ENCODE measurements around the gene TBXA2R.
A peak's percentile ranks its signal among the peaks of the same experiment; 100 is the strongest.

TBXA2R gene

DNA sequence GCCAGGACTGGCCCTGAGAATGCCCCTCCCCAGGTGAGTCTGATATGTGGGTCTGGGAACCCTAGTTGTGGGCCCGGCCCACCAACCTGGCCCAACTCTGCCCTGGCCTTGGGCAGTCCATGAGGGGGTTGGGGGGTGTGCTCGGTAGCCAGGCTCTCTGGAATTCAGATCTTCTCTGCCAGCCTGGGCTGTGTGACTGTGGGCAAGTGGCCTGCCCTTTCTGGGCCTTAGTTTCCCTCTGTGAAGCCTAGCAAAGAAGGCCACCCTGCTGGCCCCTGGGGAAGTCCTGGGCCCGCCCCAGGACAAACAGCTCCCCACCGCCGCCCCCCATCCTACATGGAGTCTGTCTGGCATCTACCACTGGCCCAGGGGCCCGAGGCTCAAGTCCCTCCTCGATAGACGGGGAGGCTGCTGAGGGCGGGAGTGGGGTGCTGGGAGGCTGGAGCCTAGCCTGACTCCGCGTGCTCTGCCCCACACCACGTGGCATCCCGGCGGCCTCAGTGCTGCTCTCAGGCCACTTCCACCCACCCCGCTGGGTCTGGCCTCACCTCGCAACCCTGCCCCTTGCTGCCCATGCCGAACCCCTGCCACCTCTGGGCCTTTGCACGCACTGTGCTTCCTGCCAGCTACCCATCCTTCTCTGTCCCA lies 8.3 kb upstream of the TBXA2R start:
- Histone ChIP-seq H3K9ac (ENCODE audit: low read length) (no peak overlapping the region), H3K4me1 (ENCODE audit: control insufficient read depth, low read depth, low read length) (no peaks in the 10 kb centered on the region), H3K27me3 (ENCODE audit: control insufficient read depth, insufficient read depth, low read length) (no peaks in the 10 kb centered on the region), H3K27ac (ENCODE audit: low read length) (no peak overlapping the region), H3K4me3 (ENCODE audit: low read length) (no peak overlapping the region), H3K9me3 (ENCODE audit: control insufficient read depth, low read depth, low read length) (no peaks in the 10 kb centered on the region), H3K36me3 (ENCODE audit: control insufficient read depth, low read depth, low read length) (peaks cover 6% of the 10 kb centered on the region)

GRCh38 chr19:3613818-3614661 lies 7.4 kb upstream of the TBXA2R start:
- Histone ChIP-seq H3K9ac (ENCODE audit: low read length) (no peak overlapping the region), H3K36me3 (ENCODE audit: control insufficient read depth, low read depth, low read length) (peaks cover 6% of the 10 kb centered on the region), H3K9me3 (ENCODE audit: control insufficient read depth, low read depth, low read length) (no peaks in the 10 kb centered on the region), H3K4me1 (ENCODE audit: control insufficient read depth, low read depth, low read length) (no peaks in the 10 kb centered on the region), H3K4me3 (ENCODE audit: low read length) (no peak overlapping the region), H3K27ac (ENCODE audit: low read length) (no peak overlapping the region), H3K27me3 (ENCODE audit: control insufficient read depth, insufficient read depth, low read length) (no peaks in the 10 kb centered on the region)

GRCh38 chr19:3612901-3613741 lies 6.4 kb upstream of the TBXA2R start:
- Histone ChIP-seq H3K36me3 (ENCODE audit: control insufficient read depth, low read depth, low read length) (peaks cover 6% of the 10 kb centered on the region), H3K4me1 (ENCODE audit: control insufficient read depth, low read depth, low read length) (no peaks in the 10 kb centered on the region), H3K27ac (ENCODE audit: low read length) (no peak overlapping the region), H3K9ac (ENCODE audit: low read length) (no peak overlapping the region), H3K4me3 (ENCODE audit: low read length) (no peak overlapping the region), H3K9me3 (ENCODE audit: control insufficient read depth, low read depth, low read length) (no peaks in the 10 kb centered on the region), H3K27me3 (ENCODE audit: control insufficient read depth, insufficient read depth, low read length) (no peaks in the 10 kb centered on the region)

- H3K27ac ChIP-seq (ENCODE audit: low read length) = no peak overlapping the region
- peaks cover 6% of the 10 kb centered on the region for H3K36me3 ChIP-seq (ENCODE audit: control insufficient read depth, low read depth, low read length)
- H3K9ac ChIP-seq (ENCODE audit: low read length) = no peak overlapping the region
- no peaks in the 10 kb centered on the region for H3K9me3 ChIP-seq (ENCODE audit: control insufficient read depth, low read depth, low read length)
- no peaks in the 10 kb centered on the region for H3K4me1 ChIP-seq (ENCODE audit: control insufficient read depth, low read depth, low read length)
- H3K27me3 ChIP-seq (ENCODE audit: control insufficient read depth, insufficient read depth, low read length) = no peaks in the 10 kb centered on the region
- H3K4me3 ChIP-seq (ENCODE audit: low read length) = no peak overlapping the region
Measured at GRCh38 chr19:3612330-3612729, 5.7 kb upstream of the TBXA2R start.

- Histone ChIP-seq H3K36me3 (ENCODE audit: control insufficient read depth, low read depth, low read length) (peaks cover 6% of the 10 kb centered on the region), H3K4me1 (ENCODE audit: control insufficient read depth, low read depth, low read length) (no peaks in the 10 kb centered on the region), H3K4me3 (ENCODE audit: low read length) (no peak overlapping the region), H3K27me3 (ENCODE audit: control insufficient read depth, insufficient read depth, low read length) (no peaks in the 10 kb centered on the region), H3K9ac (ENCODE audit: low read length) (no peak overlapping the region), H3K27ac (ENCODE audit: low read length) (no peak overlapping the region), H3K9me3 (ENCODE audit: control insufficient read depth, low read depth, low read length) (no peaks in the 10 kb centered on the region)
Measured at GRCh38 chr19:3611841-3612240, 5.2 kb upstream of the TBXA2R start.

DNA sequence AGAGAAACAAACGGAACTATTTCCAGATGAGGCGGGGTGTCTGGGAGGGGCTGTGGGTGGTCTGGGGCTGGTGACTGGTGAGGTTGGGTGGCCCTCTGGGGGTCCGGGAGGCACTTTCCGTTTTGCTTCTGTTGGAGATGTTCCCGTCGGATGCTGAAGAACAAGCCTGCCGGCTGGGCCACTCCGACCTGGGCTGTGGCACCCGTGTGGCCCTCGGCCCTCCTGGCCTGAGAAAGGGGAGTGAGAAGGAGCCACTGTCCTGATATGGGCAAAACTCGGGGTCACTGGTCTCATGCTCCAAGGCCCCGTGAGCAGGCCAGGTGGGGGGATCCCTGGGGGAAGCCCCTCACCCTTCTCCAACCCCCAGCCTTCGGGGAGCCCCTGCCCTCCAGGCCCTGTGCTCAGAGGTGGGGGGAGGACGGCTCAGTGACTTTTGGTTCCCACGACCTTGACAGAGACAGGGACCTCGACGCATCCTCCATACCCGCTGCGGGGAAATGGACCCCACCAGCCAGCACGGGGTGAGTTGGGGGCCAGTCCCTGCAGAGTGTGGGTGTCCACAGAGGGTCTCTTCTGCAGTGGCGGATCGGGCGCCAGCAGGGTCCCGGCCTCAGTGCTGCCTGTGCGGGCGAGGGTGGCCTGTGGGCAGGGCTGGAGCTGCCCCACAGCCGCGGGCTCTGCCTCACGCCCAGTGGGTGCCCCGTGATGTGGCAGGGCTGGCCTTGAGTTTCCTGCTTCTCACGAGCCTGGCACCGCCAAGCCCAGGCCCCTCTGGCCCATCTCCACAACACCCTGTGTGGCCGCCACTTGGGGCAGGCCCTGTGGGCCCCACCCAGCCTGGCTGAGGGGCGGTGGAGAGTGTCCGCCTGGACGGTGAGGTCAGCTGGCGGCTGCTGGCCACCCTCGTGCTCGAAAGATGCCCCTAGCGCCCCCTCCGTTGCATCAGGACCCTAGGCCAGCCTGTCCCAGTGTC lies 4.4 kb upstream of the TBXA2R start:
- Histone ChIP-seq H3K27ac (ENCODE audit: low read length) (no peak overlapping the region), H3K9me3 (ENCODE audit: control insufficient read depth, low read depth, low read length) (no peaks in the 10 kb centered on the region), H3K9ac (ENCODE audit: low read length) (no peak overlapping the region), H3K4me1 (ENCODE audit: control insufficient read depth, low read depth, low read length) (no peaks in the 10 kb centered on the region), H3K36me3 (ENCODE audit: control insufficient read depth, low read depth, low read length) (peaks cover 6% of the 10 kb centered on the region), H3K27me3 (ENCODE audit: control insufficient read depth, insufficient read depth, low read length) (peaks cover 4% of the 10 kb centered on the region), H3K4me3 (ENCODE audit: low read length) (no peak overlapping the region)

DNA sequence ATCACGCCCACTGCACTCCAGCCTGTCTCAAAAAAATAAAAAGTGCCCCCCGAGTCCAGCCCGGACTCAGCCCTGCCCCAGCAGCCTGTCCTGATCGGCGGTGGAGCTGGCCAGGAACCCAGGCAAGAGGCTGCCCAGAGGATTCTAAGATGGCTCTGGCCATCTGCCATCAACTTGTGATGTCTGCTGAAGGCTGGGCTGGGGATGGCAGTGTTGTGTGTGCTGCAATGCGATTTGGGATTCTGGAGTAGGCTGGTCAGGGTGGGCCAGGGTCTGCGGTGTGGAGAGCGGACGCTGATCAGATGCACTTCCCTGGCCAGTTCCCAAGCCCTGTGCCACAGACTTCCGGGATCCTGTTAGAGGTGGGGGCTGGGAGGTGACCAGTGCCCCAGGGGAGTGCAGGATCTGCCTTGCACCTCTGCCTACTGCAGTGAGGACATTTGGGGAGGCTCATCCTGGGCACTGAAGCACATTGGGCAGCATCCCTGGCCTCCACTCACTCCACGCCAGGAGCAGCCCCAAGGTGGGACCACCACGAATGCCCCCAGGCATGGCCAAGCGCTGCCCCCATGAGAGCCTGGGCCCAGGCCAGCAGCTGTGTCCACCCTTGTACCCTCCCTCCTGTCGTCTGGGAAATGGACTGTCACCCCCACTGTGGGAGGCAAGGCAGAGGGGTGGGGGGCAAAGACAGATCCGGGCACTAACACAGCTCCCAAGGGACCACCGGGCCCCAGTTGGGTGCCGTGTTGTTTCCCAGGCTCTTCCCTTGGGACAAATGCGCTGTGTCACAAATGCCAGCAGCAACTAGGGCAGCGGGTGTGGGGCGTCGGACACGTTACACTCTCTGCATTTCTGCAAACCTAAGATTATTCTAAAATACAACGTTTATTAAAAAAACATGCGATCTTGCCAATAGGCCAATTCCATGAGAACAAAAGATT lies 3.4 kb upstream of the TBXA2R start:
- H3K4me3 ChIP-seq (ENCODE audit: low read length) = no peak overlapping the region
- no peak overlapping the region for H3K9ac ChIP-seq (ENCODE audit: low read length)

DNA sequence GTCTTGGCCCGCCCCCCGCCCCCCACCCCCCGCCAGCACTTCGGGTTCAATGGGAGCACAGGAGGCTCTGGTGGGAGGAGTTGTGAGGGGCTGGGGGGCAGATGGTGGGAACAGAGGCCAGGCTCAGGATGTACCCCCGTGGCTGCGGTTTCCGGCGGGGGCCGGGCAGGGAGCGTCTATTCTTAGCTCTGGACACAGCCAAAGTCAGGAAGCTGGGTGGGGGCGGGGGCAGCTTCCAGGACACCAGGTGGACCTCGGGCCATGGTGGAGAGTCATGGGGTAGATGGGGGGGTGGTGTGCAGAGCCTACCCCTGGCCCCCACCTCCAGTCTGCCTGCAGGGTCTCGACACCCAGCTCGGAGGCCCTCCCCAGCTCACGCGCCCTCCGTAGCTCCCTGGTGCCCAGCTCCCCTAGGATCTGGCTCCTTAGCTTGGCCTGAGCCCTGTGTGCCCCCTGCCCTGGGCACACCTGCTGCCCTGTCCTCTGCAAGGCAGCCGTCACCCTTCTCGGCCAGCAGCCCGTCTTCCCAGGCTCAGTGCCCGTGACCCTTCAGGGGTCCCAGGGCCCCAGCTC lies 2.2 kb upstream of the TBXA2R start:
- peaks cover 15% of the 10 kb centered on the region for H3K27me3 ChIP-seq (ENCODE audit: control insufficient read depth, insufficient read depth, low read length)
- H3K9ac ChIP-seq (ENCODE audit: low read length) = no peak overlapping the region
- H3K4me1 ChIP-seq (ENCODE audit: control insufficient read depth, low read depth, low read length) = no peaks in the 10 kb centered on the region
- no peak overlapping the region for H3K4me3 ChIP-seq (ENCODE audit: low read length)
- no peak overlapping the region for H3K27ac ChIP-seq (ENCODE audit: low read length)
- H3K36me3 ChIP-seq (ENCODE audit: control insufficient read depth, low read depth, low read length) = peaks cover 6% of the 10 kb centered on the region
- H3K9me3 ChIP-seq (ENCODE audit: control insufficient read depth, low read depth, low read length) = no peaks in the 10 kb centered on the region

More for the DNA sequence above, 3.4 kb upstream of the TBXA2R start:
- no peaks in the 10 kb centered on the region for H3K9me3 ChIP-seq (ENCODE audit: control insufficient read depth, low read depth, low read length)
- H3K27me3 ChIP-seq (ENCODE audit: control insufficient read depth, insufficient read depth, low read length) = peaks cover 13% of the 10 kb centered on the region
- no peaks in the 10 kb centered on the region for H3K4me1 ChIP-seq (ENCODE audit: control insufficient read depth, low read depth, low read length)
- peaks cover 6% of the 10 kb centered on the region for H3K36me3 ChIP-seq (ENCODE audit: control insufficient read depth, low read depth, low read length)
- H3K27ac ChIP-seq (ENCODE audit: low read length) = no peak overlapping the region

- H3K27ac ChIP-seq (ENCODE audit: low read length) = no peak overlapping the region
- H3K36me3 ChIP-seq (ENCODE audit: control insufficient read depth, low read depth, low read length) = peaks cover 6% of the 10 kb centered on the region
- no peaks in the 10 kb centered on the region for H3K9me3 ChIP-seq (ENCODE audit: control insufficient read depth, low read depth, low read length)
- no peak overlapping the region for H3K9ac ChIP-seq (ENCODE audit: low read length)
- peak overlapping the region; percentile 51 for H3K4me3 ChIP-seq (ENCODE audit: low read length)
- H3K27me3 ChIP-seq (ENCODE audit: control insufficient read depth, insufficient read depth, low read length) = peaks cover 15% of the 10 kb centered on the region
- H3K4me1 ChIP-seq (ENCODE audit: control insufficient read depth, low read depth, low read length) = no peaks in the 10 kb centered on the region
Measured at GRCh38 chr19:3608079-3608641, 1.5 kb upstream of the TBXA2R start.

All from iPS-18a (cell line).